Mucosa of rectum (tissue), 2 donors: ENCODE data around the gene PRKAR2B.

ENCODE experiments used
- H3K27ac ChIP-seq, 2 donors: one replicate each; pipeline ENCODE4 v1.7.0; 2013; ENCODE audit warnings: inconsistent platforms in 2 of 2, low read depth in 2 of 2, low read length in 2 of 2
- H3K27me3 ChIP-seq, 2 donors: one replicate each; pipeline ENCODE4 v1.7.0; 2013; ENCODE audit warnings: low read length in 2 of 2; ENCODE audit not compliant: control insufficient read depth in 2 of 2, insufficient read depth in 2 of 2
- H3K36me3 ChIP-seq, 2 donors: one replicate each; pipeline ENCODE4 v1.7.0; 2013; ENCODE audit warnings: low read length in 2 of 2; ENCODE audit not compliant: control insufficient read depth in 2 of 2, insufficient read depth in 2 of 2
- H3K4me1 ChIP-seq, 2 donors: one replicate each; pipeline ENCODE4 v1.7.0; 2013; ENCODE audit warnings: low read length in 2 of 2, mild to moderate bottlenecking in 1 of 2; ENCODE audit not compliant: control insufficient read depth in 2 of 2, insufficient read depth in 2 of 2
- H3K4me3 ChIP-seq, 2 donors: one replicate each; pipeline ENCODE4 v1.7.0; 2013; ENCODE audit warnings: low read length in 2 of 2
- H3K9ac ChIP-seq, 2 donors: one replicate each; pipeline ENCODE4 v1.7.0; 2013; ENCODE audit warnings: low read length in 2 of 2, low read depth in 1 of 2, mild to moderate bottlenecking in 1 of 2
- H3K9me3 ChIP-seq, 2 donors: one replicate each; pipeline ENCODE4 v1.7.0; 2013; ENCODE audit warnings: low read length in 2 of 2; ENCODE audit not compliant: control insufficient read depth in 2 of 2
- donor health status: healthy.
- donor health status: Normal muscosa, but diverticular disease.

The PRKAR2B gene

GRCh38 chr7:107063245-107064120 lies 19.0 kb downstream of the PRKAR2B start:
- Histone ChIP-seq H3K4me1 (peaks cover 0 to 3% of the 10 kb centered on the region in 2 donors), H3K36me3 (no peaks in the 10 kb centered on the region), H3K27ac (no peak overlapping the region), H3K9ac (no peak overlapping the region), H3K9me3 (no peaks in the 10 kb centered on the region), H3K4me3 (no peak overlapping the region), H3K27me3 (no peaks in the 10 kb centered on the region)

- no peak overlapping the region for H3K27ac ChIP-seq
- H3K36me3 ChIP-seq: no peaks in the 10 kb centered on the region
- no peak overlapping the region for H3K4me3 ChIP-seq
- no peak overlapping the region for H3K9ac ChIP-seq
- H3K4me1 ChIP-seq: peaks cover 0 to 3% of the 10 kb centered on the region in 2 donors
- H3K9me3 ChIP-seq: no peaks in the 10 kb centered on the region
- H3K27me3 ChIP-seq: no peaks in the 10 kb centered on the region
These were observed 19.8 kb downstream of the PRKAR2B start for GRCh38 chr7:107064255-107064654.

- H3K27ac ChIP-seq: peak overlapping the region in 1 of 2 donors; percentile 24
These were observed 21.4 kb downstream of the PRKAR2B start for GRCh38 chr7:107065929-107066247.

GRCh38 chr7:107068156-107068555 lies 23.7 kb downstream of the PRKAR2B start:
- no peak overlapping the region for H3K9ac ChIP-seq
- no peak overlapping the region for H3K27ac ChIP-seq
- no peaks in the 10 kb centered on the region for H3K27me3 ChIP-seq
- no peaks in the 10 kb centered on the region for H3K36me3 ChIP-seq
- no peak overlapping the region for H3K4me3 ChIP-seq
- no peaks in the 10 kb centered on the region for H3K9me3 ChIP-seq
- H3K4me1 ChIP-seq: peaks cover 0 to 3% of the 10 kb centered on the region in 2 donors

More at GRCh38 chr7:107065929-107066247, 21.4 kb downstream of the PRKAR2B start:
- no peak overlapping the region for H3K9ac ChIP-seq
- no peak overlapping the region for H3K4me3 ChIP-seq
- no peaks in the 10 kb centered on the region for H3K36me3 ChIP-seq
- H3K27me3 ChIP-seq: no peaks in the 10 kb centered on the region
- H3K4me1 ChIP-seq: peaks cover 0 to 3% of the 10 kb centered on the region in 2 donors
- H3K9me3 ChIP-seq: no peaks in the 10 kb centered on the region

GRCh38 chr7:107069457-107069856 lies 25.0 kb downstream of the PRKAR2B start:
- Histone ChIP-seq H3K27ac (no peak overlapping the region), H3K9me3 (no peaks in the 10 kb centered on the region), H3K36me3 (no peaks in the 10 kb centered on the region), H3K9ac (no peak overlapping the region), H3K27me3 (no peaks in the 10 kb centered on the region), H3K4me3 (no peak overlapping the region), H3K4me1 (peaks cover 0 to 3% of the 10 kb centered on the region in 2 donors)

GRCh38 chr7:107070710-107071109 lies 26.2 kb downstream of the PRKAR2B start:
- H3K36me3 ChIP-seq: no peaks in the 10 kb centered on the region
- no peaks in the 10 kb centered on the region for H3K9me3 ChIP-seq
- H3K4me1 ChIP-seq: no peaks in the 10 kb centered on the region
- no peak overlapping the region for H3K9ac ChIP-seq
- H3K27ac ChIP-seq: no peak overlapping the region
- H3K27me3 ChIP-seq: no peaks in the 10 kb centered on the region
- H3K4me3 ChIP-seq: no peak overlapping the region

- no peaks in the 10 kb centered on the region for H3K27me3 ChIP-seq
- no peaks in the 10 kb centered on the region for H3K36me3 ChIP-seq
- no peak overlapping the region for H3K4me3 ChIP-seq
- no peak overlapping the region for H3K27ac ChIP-seq
- no peaks in the 10 kb centered on the region for H3K4me1 ChIP-seq
- H3K9me3 ChIP-seq: no peaks in the 10 kb centered on the region
- no peak overlapping the region for H3K9ac ChIP-seq
These were observed 26.6 kb downstream of the PRKAR2B start for GRCh38 chr7:107071129-107071528.

- H3K9ac ChIP-seq: no peak overlapping the region
- no peaks in the 10 kb centered on the region for H3K36me3 ChIP-seq
- H3K9me3 ChIP-seq: no peaks in the 10 kb centered on the region
- H3K27me3 ChIP-seq: no peaks in the 10 kb centered on the region
- H3K4me1 ChIP-seq: no peaks in the 10 kb centered on the region
- H3K27ac ChIP-seq: no peak overlapping the region
- no peak overlapping the region for H3K4me3 ChIP-seq
These were observed 27.6 kb downstream of the PRKAR2B start for GRCh38 chr7:107072133-107072532.

GRCh38 chr7:107075863-107076574 lies 31.5 kb downstream of the PRKAR2B start:
- Histone ChIP-seq H3K27ac (no peak overlapping the region), H3K9ac (no peak overlapping the region), H3K36me3 (no peaks in the 10 kb centered on the region), H3K4me3 (no peak overlapping the region), H3K4me1 (no peaks in the 10 kb centered on the region), H3K9me3 (no peaks in the 10 kb centered on the region), H3K27me3 (no peaks in the 10 kb centered on the region)
